ENCODE data around the gene ALX3.

The ALX3 gene

DNA sequence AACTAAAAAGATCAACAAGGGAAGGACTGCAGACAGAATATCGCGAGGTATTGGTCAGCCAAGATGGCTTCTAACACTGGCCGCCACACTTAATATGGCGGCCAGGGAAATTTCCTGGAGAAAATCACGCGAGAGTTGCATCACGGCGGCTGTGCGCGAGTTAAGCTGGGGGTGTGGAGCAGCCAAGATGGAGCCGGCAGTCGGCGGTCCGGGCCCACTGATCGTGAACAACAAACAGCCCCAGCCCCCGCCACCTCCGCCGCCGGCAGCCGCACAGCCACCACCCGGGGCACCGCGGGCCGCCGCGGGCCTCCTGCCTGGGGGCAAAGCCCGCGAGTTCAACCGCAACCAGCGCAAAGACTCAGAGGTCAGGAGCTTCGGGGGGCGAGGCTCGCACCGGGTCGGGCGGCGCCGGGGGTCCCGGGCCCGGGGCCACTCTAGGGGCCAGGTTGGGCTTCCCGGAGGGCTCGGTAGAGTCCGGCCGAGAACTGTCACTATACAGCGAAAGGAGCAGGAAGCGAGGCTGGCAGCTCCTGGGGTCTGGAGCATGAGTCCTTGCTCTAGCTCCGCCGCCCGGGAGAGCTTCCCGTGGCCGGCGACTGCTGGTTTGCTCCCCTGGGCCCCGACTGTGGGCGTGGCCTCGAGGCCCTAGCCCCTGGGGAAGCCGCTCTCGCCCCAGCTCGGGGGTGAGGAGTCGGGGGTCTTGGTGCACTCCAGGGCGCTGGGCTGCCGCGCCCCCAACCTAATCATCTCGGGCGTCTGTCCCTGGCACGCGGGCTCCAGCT, 35.8 kb downstream of the ALX3 start, which contains the start of gene STRIP1 (continued):
- TF ChIP-seq, protein P1, sequence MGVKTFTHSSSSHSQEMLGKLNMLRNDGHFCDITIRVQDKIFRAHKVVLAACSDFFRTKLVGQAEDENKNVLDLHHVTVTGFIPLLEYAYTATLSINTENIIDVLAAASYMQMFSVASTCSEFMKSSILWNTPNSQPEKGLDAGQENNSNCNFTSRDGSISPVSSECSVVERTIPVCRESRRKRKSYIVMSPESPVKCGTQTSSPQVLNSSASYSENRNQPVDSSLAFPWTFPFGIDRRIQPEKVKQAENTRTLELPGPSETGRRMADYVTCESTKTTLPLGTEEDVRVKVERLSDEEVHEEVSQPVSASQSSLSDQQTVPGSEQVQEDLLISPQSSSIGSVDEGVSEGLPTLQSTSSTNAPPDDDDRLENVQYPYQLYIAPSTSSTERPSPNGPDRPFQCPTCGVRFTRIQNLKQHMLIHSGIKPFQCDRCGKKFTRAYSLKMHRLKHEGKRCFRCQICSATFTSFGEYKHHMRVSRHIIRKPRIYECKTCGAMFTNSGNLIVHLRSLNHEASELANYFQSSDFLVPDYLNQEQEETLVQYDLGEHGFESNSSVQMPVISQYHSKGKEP (tag by site-specific recombination; IDR thresholded peaks at IDR 0.05): peak; percentile 55; the same call in 1 of the 2 replicates
- TF ChIP-seq OSR2 (tag by site-specific recombination; IDR thresholded peaks at IDR 0.05) (no peak), KLF16 (tag by site-specific recombination; IDR thresholded peaks at IDR 0.05) (peak; percentile 76; the same call in 1 of the 2 replicates), GLIS1 (tag by site-specific recombination; IDR thresholded peaks at IDR 0.05) (peak; percentile 66), ZNF2 (tag by site-specific recombination; IDR thresholded peaks at IDR 0.05) (0 out of 2 replicates have a peak, but pooled peaks have one; percentile 17), ZNF677 (tag by site-specific recombination; IDR thresholded peaks at IDR 0.05) (no peak), KLF8 (tag by site-specific recombination; IDR thresholded peaks at IDR 0.05) (peak; percentile 74), ZBTB21 (tag by site-specific recombination; IDR thresholded peaks at IDR 0.05) (no peak), ZSCAN23 (tag by site-specific recombination; IDR thresholded peaks at IDR 0.05) (no peak), ZNF747 (tag by site-specific recombination; IDR thresholded peaks at IDR 0.05) (no peak), IKZF3 (tag by site-specific recombination; IDR thresholded peaks at IDR 0.05) (0 out of 2 replicates have a peak, but pooled peaks have one; percentile 8), ZXDB (tag by site-specific recombination; IDR thresholded peaks at IDR 0.05) (peak; percentile 86; the same call in 1 of the 2 replicates), EGR2 (tag by site-specific recombination; IDR thresholded peaks at IDR 0.05; ENCODE audit: low read depth) (peak; percentile 27; the same call in 1 of the 2 replicates), MYNN (tag by site-specific recombination; IDR thresholded peaks at IDR 0.05; ENCODE audit: borderline replicate concordance) (no peak), SCRT2 (tag by site-specific recombination; IDR thresholded peaks at IDR 0.05) (peak; percentile 85), ZBTB48 (tag by site-specific recombination; IDR thresholded peaks at IDR 0.05) (peak; percentile 59), MZF1 (tag by site-specific recombination; IDR thresholded peaks at IDR 0.05; ENCODE audit: borderline replicate concordance) (0 out of 2 replicates have a peak, but pooled peaks have one; percentile 10)
- TF ChIP-seq, protein P2, sequence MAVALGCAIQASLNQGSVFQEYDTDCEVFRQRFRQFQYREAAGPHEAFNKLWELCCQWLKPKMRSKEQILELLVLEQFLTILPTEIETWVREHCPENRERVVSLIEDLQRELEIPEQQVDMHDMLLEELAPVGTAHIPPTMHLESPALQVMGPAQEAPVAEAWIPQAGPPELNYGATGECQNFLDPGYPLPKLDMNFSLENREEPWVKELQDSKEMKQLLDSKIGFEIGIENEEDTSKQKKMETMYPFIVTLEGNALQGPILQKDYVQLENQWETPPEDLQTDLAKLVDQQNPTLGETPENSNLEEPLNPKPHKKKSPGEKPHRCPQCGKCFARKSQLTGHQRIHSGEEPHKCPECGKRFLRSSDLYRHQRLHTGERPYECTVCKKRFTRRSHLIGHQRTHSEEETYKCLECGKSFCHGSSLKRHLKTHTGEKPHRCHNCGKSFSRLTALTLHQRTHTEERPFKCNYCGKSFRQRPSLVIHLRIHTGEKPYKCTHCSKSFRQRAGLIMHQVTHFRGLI (tag by site-specific recombination; IDR thresholded peaks at IDR 0.05): 0 out of 2 replicates have a peak, but pooled peaks have one; percentile 61
- TF ChIP-seq, protein P3, sequence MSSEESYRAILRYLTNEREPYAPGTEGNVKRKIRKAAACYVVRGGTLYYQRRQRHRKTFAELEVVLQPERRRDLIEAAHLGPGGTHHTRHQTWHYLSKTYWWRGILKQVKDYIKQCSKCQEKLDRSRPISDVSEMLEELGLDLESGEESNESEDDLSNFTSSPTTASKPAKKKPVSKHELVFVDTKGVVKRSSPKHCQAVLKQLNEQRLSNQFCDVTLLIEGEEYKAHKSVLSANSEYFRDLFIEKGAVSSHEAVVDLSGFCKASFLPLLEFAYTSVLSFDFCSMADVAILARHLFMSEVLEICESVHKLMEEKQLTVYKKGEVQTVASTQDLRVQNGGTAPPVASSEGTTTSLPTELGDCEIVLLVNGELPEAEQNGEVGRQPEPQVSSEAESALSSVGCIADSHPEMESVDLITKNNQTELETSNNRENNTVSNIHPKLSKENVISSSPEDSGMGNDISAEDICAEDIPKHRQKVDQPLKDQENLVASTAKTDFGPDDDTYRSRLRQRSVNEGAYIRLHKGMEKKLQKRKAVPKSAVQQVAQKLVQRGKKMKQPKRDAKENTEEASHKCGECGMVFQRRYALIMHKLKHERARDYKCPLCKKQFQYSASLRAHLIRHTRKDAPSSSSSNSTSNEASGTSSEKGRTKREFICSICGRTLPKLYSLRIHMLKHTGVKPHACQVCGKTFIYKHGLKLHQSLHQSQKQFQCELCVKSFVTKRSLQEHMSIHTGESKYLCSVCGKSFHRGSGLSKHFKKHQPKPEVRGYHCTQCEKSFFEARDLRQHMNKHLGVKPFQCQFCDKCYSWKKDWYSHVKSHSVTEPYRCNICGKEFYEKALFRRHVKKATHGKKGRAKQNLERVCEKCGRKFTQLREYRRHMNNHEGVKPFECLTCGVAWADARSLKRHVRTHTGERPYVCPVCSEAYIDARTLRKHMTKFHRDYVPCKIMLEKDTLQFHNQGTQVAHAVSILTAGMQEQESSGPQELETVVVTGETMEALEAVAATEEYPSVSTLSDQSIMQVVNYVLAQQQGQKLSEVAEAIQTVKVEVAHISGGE (tag by site-specific recombination; conservative IDR thresholded peaks at IDR 0.05; ENCODE audit: low read depth): peak; percentile 31; the same call in 1 of the 2 replicates
- TF ChIP-seq, protein P4, sequence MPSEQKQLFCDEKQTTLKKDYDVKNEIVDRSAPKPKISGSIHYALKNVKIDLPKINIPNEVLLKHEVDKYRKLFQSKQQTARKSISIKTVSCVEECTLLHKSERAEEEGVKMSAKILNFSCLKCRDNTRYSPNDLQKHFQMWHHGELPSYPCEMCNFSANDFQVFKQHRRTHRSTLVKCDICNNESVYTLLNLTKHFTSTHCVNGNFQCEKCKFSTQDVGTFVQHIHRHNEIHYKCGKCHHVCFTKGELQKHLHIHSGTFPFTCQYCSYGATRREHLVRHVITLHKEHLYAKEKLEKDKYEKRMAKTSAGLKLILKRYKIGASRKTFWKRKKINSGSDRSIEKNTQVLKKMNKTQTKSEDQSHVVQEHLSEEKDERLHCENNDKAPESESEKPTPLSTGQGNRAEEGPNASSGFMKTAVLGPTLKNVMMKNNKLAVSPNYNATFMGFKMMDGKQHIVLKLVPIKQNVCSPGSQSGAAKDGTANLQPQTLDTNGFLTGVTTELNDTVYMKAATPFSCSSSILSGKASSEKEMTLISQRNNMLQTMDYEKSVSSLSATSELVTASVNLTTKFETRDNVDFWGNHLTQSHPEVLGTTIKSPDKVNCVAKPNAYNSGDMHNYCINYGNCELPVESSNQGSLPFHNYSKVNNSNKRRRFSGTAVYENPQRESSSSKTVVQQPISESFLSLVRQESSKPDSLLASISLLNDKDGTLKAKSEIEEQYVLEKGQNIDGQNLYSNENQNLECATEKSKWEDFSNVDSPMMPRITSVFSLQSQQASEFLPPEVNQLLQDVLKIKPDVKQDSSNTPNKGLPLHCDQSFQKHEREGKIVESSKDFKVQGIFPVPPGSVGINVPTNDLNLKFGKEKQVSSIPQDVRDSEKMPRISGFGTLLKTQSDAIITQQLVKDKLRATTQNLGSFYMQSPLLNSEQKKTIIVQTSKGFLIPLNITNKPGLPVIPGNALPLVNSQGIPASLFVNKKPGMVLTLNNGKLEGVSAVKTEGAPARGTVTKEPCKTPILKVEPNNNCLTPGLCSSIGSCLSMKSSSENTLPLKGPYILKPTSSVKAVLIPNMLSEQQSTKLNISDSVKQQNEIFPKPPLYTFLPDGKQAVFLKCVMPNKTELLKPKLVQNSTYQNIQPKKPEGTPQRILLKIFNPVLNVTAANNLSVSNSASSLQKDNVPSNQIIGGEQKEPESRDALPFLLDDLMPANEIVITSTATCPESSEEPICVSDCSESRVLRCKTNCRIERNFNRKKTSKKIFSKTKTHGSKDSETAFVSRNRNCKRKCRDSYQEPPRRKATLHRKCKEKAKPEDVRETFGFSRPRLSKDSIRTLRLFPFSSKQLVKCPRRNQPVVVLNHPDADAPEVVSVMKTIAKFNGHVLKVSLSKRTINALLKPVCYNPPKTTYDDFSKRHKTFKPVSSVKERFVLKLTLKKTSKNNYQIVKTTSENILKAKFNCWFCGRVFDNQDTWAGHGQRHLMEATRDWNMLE (tag by site-specific recombination; conservative IDR thresholded peaks at IDR 0.05; ENCODE audit: low read depth): peak; percentile 91
- TF ChIP-seq, protein P5, sequence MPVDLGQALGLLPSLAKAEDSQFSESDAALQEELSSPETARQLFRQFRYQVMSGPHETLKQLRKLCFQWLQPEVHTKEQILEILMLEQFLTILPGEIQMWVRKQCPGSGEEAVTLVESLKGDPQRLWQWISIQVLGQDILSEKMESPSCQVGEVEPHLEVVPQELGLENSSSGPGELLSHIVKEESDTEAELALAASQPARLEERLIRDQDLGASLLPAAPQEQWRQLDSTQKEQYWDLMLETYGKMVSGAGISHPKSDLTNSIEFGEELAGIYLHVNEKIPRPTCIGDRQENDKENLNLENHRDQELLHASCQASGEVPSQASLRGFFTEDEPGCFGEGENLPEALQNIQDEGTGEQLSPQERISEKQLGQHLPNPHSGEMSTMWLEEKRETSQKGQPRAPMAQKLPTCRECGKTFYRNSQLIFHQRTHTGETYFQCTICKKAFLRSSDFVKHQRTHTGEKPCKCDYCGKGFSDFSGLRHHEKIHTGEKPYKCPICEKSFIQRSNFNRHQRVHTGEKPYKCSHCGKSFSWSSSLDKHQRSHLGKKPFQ (tag by site-specific recombination; IDR thresholded peaks at IDR 0.05): no peak
- TF ChIP-seq, protein P6, sequence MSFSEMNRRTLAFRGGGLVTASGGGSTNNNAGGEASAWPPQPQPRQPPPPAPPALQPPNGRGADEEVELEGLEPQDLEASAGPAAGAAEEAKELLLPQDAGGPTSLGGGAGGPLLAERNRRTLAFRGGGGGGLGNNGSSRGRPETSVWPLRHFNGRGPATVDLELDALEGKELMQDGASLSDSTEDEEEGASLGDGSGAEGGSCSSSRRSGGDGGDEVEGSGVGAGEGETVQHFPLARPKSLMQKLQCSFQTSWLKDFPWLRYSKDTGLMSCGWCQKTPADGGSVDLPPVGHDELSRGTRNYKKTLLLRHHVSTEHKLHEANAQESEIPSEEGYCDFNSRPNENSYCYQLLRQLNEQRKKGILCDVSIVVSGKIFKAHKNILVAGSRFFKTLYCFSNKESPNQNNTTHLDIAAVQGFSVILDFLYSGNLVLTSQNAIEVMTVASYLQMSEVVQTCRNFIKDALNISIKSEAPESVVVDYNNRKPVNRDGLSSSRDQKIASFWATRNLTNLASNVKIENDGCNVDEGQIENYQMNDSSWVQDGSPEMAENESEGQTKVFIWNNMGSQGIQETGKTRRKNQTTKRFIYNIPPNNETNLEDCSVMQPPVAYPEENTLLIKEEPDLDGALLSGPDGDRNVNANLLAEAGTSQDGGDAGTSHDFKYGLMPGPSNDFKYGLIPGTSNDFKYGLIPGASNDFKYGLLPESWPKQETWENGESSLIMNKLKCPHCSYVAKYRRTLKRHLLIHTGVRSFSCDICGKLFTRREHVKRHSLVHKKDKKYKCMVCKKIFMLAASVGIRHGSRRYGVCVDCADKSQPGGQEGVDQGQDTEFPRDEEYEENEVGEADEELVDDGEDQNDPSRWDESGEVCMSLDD (tag by site-specific recombination; IDR thresholded peaks at IDR 0.05): peak; percentile 64; the same call in 1 of the 2 replicates
